Upper lobe of right lung (tissue), 1 donor: ENCODE data around the gene PAX5. TPM values are rescaled to one million over a fixed set of nuclear protein-coding genes. Genes with fewer than 3 reads are reported as not detected.

Source experiments
- ATAC-seq: fragments of 200-7000 bp; cut with Tn5 transposase; one replicate; pipeline ENCODE4 v1.9.1; 2020; ENCODE audit warnings: mild to moderate bottlenecking, moderate library complexity
- DNase-seq: peaks from one replicate; pipeline ENCODE4 v3.0.0-alpha.2; 2020
- H3K27ac ChIP-seq: fragments of 200-600 bp; one replicate; pipeline ENCODE4 v1.8.0; 2022
- H3K27me3 ChIP-seq: fragments of 200-600 bp; one replicate; pipeline ENCODE4 v1.8.0; 2022; ENCODE audit warnings: mild to moderate bottlenecking
- H3K36me3 ChIP-seq: fragments of 200-600 bp; one replicate; pipeline ENCODE4 v1.8.0; 2022
- H3K4me1 ChIP-seq: fragments of 200-600 bp; one replicate; pipeline ENCODE4 v1.8.0; 2022
- H3K4me3 ChIP-seq: fragments of 200-600 bp; one replicate; pipeline ENCODE4 v1.8.0; 2022; ENCODE audit warnings: mild to moderate bottlenecking
- H3K9me3 ChIP-seq: fragments of 200-600 bp; one replicate; pipeline ENCODE4 v1.8.0; 2022
- intact Hi-C: fragments of 100-400 bp; cut with DNase I; formaldehyde crosslinking; loops from one replicate; pipeline ENCODE4 v1.11.0; 2022
- microRNA-seq: library from miRNA; unstranded; fragments of <30 nt; microRNA quantifications from one replicate; pipeline ENCODE4 v1.2.0, GENCODE V29; 2020; ENCODE audit warnings: borderline microRNAs expressed
- total RNA-seq: library from RNA; stranded (reverse); fragmentation: NEBNext Ultra II Directional; extraction: Animal tissue kit (Norgen Biotek cat#: 25700); gene quantifications from one replicate; pipeline ENCODE4 v1.2.1, GENCODE V29; 2021
- TF ChIP-seq, protein P1 (sequence below): fragments of 200-600 bp; IDR thresholded peaks from one replicate; pipeline ENCODE4 v1.8.0; 2022; ENCODE audit warnings: antibody characterized with exemption
- donor health status: DM: no; HTN: yes; CAD: no; lungs with severe emphysema.

PAX5 gene
- total RNA-seq, 1 donor from 2014 or later, result 0.23 TPM

DNA sequence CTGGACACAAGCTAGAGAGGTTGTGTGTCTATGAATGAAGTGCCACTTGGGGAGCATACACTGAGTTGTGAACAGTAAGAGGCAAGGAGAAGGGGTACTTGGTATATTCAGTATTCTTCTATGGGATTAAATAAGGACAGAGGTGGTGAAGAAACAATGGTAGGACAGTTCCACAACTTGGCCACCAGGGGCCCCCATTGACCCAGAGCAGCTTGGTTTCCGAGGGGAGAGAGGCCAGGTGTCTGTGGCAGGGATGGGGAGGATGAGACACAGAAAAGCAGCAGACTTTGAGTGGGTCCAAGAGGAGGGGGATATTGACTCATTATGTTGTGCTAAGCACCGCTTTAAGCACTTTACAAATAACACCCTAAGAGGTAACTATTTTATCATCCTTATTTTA, 240.8 kb downstream of the PAX5 start:
- TF ChIP-seq, protein P1, sequence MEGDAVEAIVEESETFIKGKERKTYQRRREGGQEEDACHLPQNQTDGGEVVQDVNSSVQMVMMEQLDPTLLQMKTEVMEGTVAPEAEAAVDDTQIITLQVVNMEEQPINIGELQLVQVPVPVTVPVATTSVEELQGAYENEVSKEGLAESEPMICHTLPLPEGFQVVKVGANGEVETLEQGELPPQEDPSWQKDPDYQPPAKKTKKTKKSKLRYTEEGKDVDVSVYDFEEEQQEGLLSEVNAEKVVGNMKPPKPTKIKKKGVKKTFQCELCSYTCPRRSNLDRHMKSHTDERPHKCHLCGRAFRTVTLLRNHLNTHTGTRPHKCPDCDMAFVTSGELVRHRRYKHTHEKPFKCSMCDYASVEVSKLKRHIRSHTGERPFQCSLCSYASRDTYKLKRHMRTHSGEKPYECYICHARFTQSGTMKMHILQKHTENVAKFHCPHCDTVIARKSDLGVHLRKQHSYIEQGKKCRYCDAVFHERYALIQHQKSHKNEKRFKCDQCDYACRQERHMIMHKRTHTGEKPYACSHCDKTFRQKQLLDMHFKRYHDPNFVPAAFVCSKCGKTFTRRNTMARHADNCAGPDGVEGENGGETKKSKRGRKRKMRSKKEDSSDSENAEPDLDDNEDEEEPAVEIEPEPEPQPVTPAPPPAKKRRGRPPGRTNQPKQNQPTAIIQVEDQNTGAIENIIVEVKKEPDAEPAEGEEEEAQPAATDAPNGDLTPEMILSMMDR, result no peak
- ATAC-seq, result no peak
- intact Hi-C loops, result no loop called here
- H3K36me3 ChIP-seq, result no peaks in the 10 kb centered on the region
- no peaks in the 10 kb centered on the region for H3K27me3 ChIP-seq
- H3K9me3 ChIP-seq, result no peaks in the 10 kb centered on the region
- no peak overlapping the region for H3K4me3 ChIP-seq
- no peak overlapping the region for H3K27ac ChIP-seq
- H3K4me1 ChIP-seq, result no peaks in the 10 kb centered on the region
- DNase-seq, result no peak

GRCh38 chr9:36791222-36791950, 242.7 kb downstream of the PAX5 start:
- intact Hi-C loops, result no loop called here
- ATAC-seq, result no peak

GRCh38 chr9:36789886-36790285, 244.2 kb downstream of the PAX5 start:
- intact Hi-C loops, result no loop called here
- TF ChIP-seq, protein P1, result no peak
- no peaks in the 10 kb centered on the region for H3K9me3 ChIP-seq
- no peak overlapping the region for H3K4me3 ChIP-seq
- H3K36me3 ChIP-seq, result no peaks in the 10 kb centered on the region
- H3K27me3 ChIP-seq, result no peaks in the 10 kb centered on the region
- no peaks in the 10 kb centered on the region for H3K4me1 ChIP-seq
- ATAC-seq (no peak), DNase-seq (no peak)
- H3K27ac ChIP-seq, result no peak overlapping the region

More at GRCh38 chr9:36791222-36791950, 242.7 kb downstream of the PAX5 start:
- no peak for DNase-seq
- Histone ChIP-seq H3K36me3 (no peaks in the 10 kb centered on the region), H3K4me3 (no peak overlapping the region), H3K4me1 (no peaks in the 10 kb centered on the region), H3K27me3 (no peaks in the 10 kb centered on the region), H3K9me3 (no peaks in the 10 kb centered on the region), H3K27ac (no peak overlapping the region)
- TF ChIP-seq, protein P1, result no peak

DNA sequence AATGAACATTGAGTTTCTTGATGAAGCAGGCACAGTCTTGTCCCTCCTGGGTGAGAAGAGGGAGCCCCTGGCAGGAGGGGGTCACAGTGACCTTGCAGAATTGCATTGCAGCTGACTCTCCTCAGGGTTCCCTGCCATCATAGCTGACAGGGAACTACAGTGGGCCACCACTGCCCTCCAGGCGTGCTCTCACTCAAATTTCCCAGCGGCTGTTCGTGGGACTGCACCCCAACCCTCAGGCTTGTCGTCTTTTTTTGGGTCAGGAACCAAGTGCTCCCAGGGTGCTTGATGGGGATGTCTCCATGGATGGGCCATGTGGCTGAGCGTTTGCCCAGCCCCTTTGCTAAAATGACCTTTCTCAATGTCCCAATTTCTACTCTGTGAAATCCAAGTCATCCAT, 245.5 kb downstream of the PAX5 start:
- H3K4me3 ChIP-seq, result no peak overlapping the region
- intact Hi-C loops, result no loop called here
- TF ChIP-seq, protein P1, result peak; percentile 22

GRCh38 chr9:36787709-36788108, 246.4 kb downstream of the PAX5 start:
- DNase-seq (no peak), ATAC-seq (no peak)
- intact Hi-C loops, result no loop called here

More for the DNA sequence above, 245.5 kb downstream of the PAX5 start:
- no peak for ATAC-seq
- Histone ChIP-seq H3K27me3 (peaks cover 5% of the 10 kb centered on the region), H3K27ac (no peak overlapping the region), H3K9me3 (no peaks in the 10 kb centered on the region), H3K4me1 (no peaks in the 10 kb centered on the region), H3K36me3 (no peaks in the 10 kb centered on the region)
- no peak for DNase-seq

More at GRCh38 chr9:36787709-36788108, 246.4 kb downstream of the PAX5 start:
- Histone ChIP-seq H3K27ac (no peak overlapping the region), H3K4me1 (no peaks in the 10 kb centered on the region), H3K27me3 (peaks cover 10% of the 10 kb centered on the region), H3K36me3 (no peaks in the 10 kb centered on the region), H3K9me3 (no peaks in the 10 kb centered on the region), H3K4me3 (no peak overlapping the region)
- TF ChIP-seq, protein P1, result no peak

Small RNAs within 50 kb of the gene (microRNA-seq; reads per million reads assigned to microRNA genes)
- not detected for gene MIR4475
- gene MIR4476, result not detected
- not detected for gene MIR4540

Other genes with a start within 250 kb of the PAX5 start
- 20.9 TPM for gene ZCCHC7, start 86.3 kb upstream of the PAX5 start, total RNA-seq